Lung (tissue), 12 donors: Measurements from ENCODE around the gene CAPN5. TPM values are rescaled to one million over a fixed set of nuclear protein-coding genes. Genes with fewer than 3 reads are reported as not detected.

ENCODE experiments used
- ATAC-seq: fragments of 200-7000 bp; cut with Tn5 transposase; one replicate; pipeline ENCODE4 v1.9.1; 2020; ENCODE audit warnings: moderate number of reproducible peaks; ENCODE audit not compliant: insufficient read depth, low FRiP score
- DNase-seq, 3 donors: peaks; one replicate each; pipeline ENCODE4 v3.0.0-alpha.2; 2013 to 2017
- H3K27ac ChIP-seq, 2 donors: one replicate each; pipeline ENCODE4 v1.5.1; 2013; ENCODE audit warnings: mild to moderate bottlenecking in 2 of 2, moderate library complexity in 2 of 2, control low read depth in 1 of 2, inconsistent platforms in 1 of 2, low read depth in 1 of 2, low read length in 1 of 2
- H3K27me3 ChIP-seq, 3 donors: one replicate each; pipeline ENCODE4 v1.5.1; 2013; ENCODE audit warnings: low read length in 2 of 3; ENCODE audit not compliant: control insufficient read depth in 3 of 3, insufficient read depth in 3 of 3
- H3K36me3 ChIP-seq, 4 donors: one replicate each; pipeline ENCODE4 v1.5.1; 2013; ENCODE audit warnings: low read length in 4 of 4, mild to moderate bottlenecking in 1 of 4, moderate library complexity in 1 of 4; ENCODE audit not compliant: control insufficient read depth in 4 of 4, insufficient read depth in 4 of 4
- H3K4me1 ChIP-seq, 5 donors: one replicate each; pipeline ENCODE4 v1.5.1; 2013; ENCODE audit warnings: low read length in 5 of 5, mild to moderate bottlenecking in 2 of 5, moderate library complexity in 1 of 5; ENCODE audit not compliant: control insufficient read depth in 5 of 5, insufficient read depth in 5 of 5
- H3K4me3 ChIP-seq: one replicate; pipeline ENCODE4 v1.5.1; 2013; ENCODE audit warnings: mild to moderate bottlenecking, control low read depth, moderate library complexity
- H3K9ac ChIP-seq, 2 donors: one replicate each; pipeline ENCODE4 v1.5.1; 2013; ENCODE audit warnings: low read length in 2 of 2, control low read depth in 1 of 2; ENCODE audit not compliant: insufficient read depth in 1 of 2
- H3K9me3 ChIP-seq, 4 donors: one replicate each; pipeline ENCODE4 v1.5.1; 2013; ENCODE audit warnings: low read length in 3 of 4, mild to moderate bottlenecking in 1 of 4, moderate library complexity in 1 of 4; ENCODE audit not compliant: control insufficient read depth in 4 of 4, insufficient read depth in 3 of 4
- WGBS, 2 donors: extraction: QIAGEN DNeasy Blood & Tissue Kit; methylation state at CpG; one replicate each; pipeline ENCODE4 v1.1.7; 2013; 5-methylcytosine and 5-hydroxymethylcytosine counted together
- polyA plus RNA-seq, 2 donors: library from polyadenylated mRNA; stranded (reverse); fragments of 200-250 nt; gene quantifications; one replicate each; pipeline ENCODE4 v1.2.1, GENCODE V29; 2013
- total RNA-seq, 2 donors: library from RNA; depleted of rRNA in 1 of 2; stranded (reverse); fragments of >200 nt in 1 of 2; gene quantifications; one replicate each; pipeline ENCODE4 v1.2.1, GENCODE V29; 2014 to 2021
- TF ChIP-seq, protein P1 (sequence below): IDR thresholded peaks from 2 replicates; pipeline ENCODE4 v1.5.1; 2012; ENCODE audit warnings: mild to moderate bottlenecking; ENCODE audit errors: control extremely low read depth, extremely low read depth
- donor health status: control.
- donor health status: control.
- donor health status: Bipolar disorder and iron deficiency.
- donor health status: healthy.
- donor health status: DM: yes; HTN: yes; CAD: no.

The CAPN5 gene
- total and polyA plus RNA-seq, 4 donors, result 3.0 to 16.1 (median 9.4) TPM

- H3K4me3 ChIP-seq, result no peak overlapping the region
- H3K9me3 ChIP-seq, result no peaks in the 10 kb centered on the region
- peaks cover 0 to 13% (median 7%) of the 10 kb centered on the region in 5 donors for H3K4me1 ChIP-seq
- WGBS, 2 donors, result 77 to 92% methylated on average over 4 of the region's 4 CpGs
- DNase-seq, result peak in 2 of 3 donors; percentile 55 to 78
- peaks cover 0 to 21% (median 17%) of the 10 kb centered on the region in 3 donors for H3K27me3 ChIP-seq
- H3K9ac ChIP-seq, result no peak overlapping the region
- TF ChIP-seq, protein P1, sequence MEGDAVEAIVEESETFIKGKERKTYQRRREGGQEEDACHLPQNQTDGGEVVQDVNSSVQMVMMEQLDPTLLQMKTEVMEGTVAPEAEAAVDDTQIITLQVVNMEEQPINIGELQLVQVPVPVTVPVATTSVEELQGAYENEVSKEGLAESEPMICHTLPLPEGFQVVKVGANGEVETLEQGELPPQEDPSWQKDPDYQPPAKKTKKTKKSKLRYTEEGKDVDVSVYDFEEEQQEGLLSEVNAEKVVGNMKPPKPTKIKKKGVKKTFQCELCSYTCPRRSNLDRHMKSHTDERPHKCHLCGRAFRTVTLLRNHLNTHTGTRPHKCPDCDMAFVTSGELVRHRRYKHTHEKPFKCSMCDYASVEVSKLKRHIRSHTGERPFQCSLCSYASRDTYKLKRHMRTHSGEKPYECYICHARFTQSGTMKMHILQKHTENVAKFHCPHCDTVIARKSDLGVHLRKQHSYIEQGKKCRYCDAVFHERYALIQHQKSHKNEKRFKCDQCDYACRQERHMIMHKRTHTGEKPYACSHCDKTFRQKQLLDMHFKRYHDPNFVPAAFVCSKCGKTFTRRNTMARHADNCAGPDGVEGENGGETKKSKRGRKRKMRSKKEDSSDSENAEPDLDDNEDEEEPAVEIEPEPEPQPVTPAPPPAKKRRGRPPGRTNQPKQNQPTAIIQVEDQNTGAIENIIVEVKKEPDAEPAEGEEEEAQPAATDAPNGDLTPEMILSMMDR, result no peak
- ATAC-seq, result no peak
- no peaks in the 10 kb centered on the region for H3K36me3 ChIP-seq
- H3K27ac ChIP-seq, result no peak overlapping the region
Observed at GRCh38 chr11:77141034-77141433, 74.3 kb downstream of the CAPN5 start.

GRCh38 chr11:77141475-77141874, 74.7 kb downstream of the CAPN5 start:
- 98% methylated on average over 4 of the region's 4 CpGs for WGBS, 2 donors
- DNase-seq, result no peak
- no peaks in the 10 kb centered on the region for H3K36me3 ChIP-seq
- TF ChIP-seq, protein P1, result no peak
- H3K9ac ChIP-seq, result no peak overlapping the region
- no peak for ATAC-seq
- peaks cover 0 to 13% (median 7%) of the 10 kb centered on the region in 5 donors for H3K4me1 ChIP-seq
- no peak overlapping the region for H3K27ac ChIP-seq
- no peaks in the 10 kb centered on the region for H3K9me3 ChIP-seq
- no peak overlapping the region for H3K4me3 ChIP-seq
- H3K27me3 ChIP-seq, result peaks cover 0 to 16% (median 15%) of the 10 kb centered on the region in 3 donors

- WGBS, 2 donors, result 87 to 89% methylated on average over 11 of the region's 11 CpGs
- no peak overlapping the region for H3K27ac ChIP-seq
- ATAC-seq, result no peak
- TF ChIP-seq, protein P1, result no peak
- no peak for DNase-seq
- H3K27me3 ChIP-seq, result peaks cover 0 to 8% (median 7%) of the 10 kb centered on the region in 3 donors
- no peak overlapping the region for H3K4me3 ChIP-seq
- no peaks in the 10 kb centered on the region for H3K36me3 ChIP-seq
- H3K9me3 ChIP-seq, result no peaks in the 10 kb centered on the region
- peaks cover 0 to 13% (median 7%) of the 10 kb centered on the region in 5 donors for H3K4me1 ChIP-seq
- H3K9ac ChIP-seq, result no peak overlapping the region
Observed at GRCh38 chr11:77142091-77142975, 75.6 kb downstream of the CAPN5 start.
